HuH-7.5 (cell line): ENCODE data around the gene C1RL.
A peak's percentile ranks its signal among the peaks of the same experiment; 100 is the strongest.

ENCODE experiments used
- DNase-seq: peaks from one replicate; pipeline ENCODE4 v3.0.0; 2011; ENCODE audit warnings: low spot score

C1RL gene

DNA sequence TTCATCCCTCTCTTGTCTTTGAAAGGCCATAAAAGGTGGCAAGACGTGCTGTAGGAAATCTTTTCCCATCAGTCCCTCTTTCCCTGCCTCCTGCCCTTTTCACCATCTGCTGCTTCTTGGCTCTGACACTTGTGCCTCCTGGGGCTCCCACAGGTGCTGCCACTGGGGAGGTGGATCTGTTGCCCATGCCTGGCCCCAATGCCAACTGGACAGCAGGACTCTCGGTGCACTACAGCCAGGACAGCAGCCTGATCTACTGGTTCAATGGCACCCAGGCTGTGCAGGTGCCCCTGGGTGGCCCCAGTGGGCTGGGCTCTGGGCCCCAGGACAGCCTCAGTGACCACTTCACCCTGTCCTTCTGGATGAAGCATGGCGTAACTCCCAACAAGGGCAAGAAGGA, 27.7 kb upstream of the C1RL start:
- no peak for DNase-seq

DNA sequence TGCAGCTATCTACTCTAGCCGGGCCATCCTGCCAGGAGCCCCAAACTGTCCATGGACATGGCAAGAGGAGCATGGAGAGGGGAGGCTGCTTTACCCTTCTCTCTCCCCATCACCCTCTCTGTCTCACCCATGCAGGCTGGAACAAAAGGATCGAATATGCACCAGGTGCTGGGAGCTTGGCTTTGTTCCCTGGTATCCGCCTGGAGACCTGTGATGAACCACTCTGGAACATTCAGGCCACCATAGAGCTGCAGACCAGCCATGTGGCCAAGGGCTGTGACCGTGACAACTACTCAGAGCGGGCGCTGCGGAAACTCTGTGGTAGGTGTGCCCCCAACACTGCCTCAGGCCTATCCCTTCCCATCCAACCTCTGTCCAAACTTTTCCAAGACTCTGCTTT, 27.1 kb upstream of the C1RL start:
- no peak for DNase-seq

DNA sequence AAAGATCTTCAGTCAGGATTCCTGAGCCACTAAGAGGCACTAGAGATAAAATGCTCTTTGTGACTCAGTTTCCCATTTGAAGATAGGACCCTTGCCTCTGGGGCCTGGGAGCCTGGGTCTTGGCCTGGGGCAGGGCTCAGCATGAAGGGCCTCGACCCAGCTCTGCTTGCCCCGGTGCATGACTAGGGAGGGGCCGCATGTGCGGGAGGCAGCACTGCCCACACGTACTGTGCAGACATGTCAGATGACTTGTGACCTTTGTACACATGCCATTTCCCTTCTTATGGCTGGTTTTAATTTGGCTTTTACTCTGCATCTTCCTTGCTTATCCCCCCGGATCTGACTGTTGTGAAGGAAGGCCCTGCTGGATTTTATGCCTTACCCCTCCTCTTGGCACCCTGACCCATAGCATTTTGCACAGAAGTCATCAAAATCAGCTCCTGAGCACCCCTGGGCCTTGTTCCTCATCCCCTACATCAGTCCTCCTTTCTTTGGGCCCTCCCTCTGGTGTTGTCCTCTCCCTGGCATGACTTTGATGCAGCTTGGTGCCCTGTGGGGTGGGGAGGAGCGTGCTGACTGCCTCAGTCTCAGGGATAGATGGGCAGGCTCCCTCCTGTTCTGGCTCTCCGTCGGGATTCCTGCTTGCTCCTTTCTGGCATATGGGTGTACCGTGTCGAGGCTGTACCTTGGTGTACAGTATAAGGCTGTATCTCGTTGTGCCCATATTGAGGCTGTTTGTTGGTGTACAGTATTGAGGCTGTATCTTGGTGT, 25.6 kb upstream of the C1RL start:
- no peak for DNase-seq

DNA sequence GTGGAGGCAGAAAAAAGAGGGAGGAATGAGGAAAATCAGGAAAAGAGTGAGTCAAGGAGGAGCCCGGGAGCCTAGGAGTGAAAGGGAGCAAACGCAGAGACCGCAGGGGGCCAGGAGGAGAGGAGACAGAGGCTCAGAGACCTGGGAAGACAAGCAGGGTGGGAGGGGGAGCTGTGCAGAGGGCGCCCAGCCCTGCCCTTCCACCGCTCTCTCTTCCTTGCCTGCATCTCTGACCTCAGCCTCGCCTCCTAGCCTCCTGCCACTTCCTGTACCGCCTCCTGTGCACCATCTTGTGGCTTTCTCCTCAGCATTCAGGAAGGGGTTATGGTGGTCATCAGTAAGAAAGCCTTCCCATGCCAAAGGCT, 22.5 kb upstream of the C1RL start:
- no peak for DNase-seq

DNA sequence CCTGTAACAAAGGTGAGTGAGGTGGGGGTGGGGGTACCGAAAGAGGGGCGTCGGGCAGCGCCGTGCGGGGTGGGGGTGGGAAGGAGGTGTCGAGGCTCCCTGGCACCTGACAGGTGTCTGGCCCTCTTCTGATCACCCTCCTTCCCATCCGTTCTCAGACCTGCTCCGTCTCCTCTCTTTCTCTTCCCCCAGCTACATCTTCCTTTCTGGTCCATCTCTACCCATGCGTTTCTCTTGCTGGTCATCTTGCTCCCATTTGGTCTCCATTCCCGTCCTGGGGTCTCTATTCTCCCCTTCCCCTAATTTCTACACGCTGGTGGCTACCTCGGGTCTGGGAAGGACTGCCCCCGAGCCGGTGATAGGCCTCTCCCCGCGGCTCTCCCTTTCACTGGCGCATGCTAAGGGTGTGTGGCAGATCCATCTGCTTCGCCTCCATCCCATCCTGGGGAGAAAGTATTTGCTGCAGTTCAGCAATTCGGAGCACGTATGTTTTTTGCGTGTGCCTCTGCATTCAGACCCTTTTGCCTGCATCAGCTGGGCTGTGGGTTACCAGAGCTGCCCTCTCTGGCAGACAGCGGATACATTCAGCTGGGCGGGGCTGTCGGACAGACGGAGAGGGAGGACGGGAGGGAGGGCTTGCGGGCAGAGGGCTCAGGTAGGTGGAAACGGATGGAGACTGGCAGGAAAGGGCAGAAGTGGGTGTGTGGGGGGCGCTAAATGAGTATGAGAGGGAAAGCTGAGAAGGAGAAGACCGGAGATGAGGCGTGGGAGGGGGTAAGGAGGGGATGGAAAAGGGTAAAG, 21.9 kb upstream of the C1RL start:
- peak; percentile 74 for DNase-seq

DNA sequence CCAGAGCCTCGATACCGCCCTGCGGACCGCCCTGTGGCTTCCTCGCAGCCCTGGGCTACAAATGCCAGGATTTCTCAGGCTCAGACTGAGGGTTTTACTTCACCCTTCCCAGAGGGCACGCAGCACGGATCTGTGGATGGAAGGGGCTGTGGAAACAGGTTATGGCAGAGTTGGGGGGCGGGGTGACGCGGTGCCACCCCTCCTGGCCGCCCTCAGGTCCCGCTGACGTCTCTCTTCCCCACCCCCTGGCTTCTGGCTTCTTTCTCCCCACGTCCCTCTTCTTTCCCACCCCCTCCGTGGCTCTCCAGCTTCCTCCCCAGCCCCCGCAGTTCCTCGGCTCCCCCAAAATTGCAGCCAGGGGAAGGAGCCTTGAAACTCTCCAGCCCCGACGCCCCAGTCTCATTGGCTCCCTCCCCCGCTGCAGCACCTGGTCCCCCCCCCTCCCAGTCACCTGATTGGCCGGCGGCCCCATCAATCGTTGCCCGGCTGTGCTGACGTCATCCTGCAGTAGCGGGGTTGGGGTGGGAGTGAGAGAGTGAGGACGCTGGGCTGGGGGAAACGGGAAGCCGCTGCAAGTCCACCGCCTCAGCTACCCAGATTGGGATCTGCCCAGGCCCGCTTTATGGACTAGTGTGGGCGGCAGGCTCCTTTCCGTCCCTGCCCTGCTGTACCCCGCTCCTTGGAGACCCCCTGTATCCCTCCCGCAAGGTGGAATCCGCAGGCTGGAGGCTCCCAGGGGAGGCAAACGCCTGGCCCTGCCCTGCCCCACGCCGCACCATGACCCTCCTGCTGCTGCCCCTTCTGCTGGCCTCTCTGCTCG, 21.1 kb upstream of the C1RL start, which contains the start of gene CLSTN3:
TSS of gene CLSTN3 (plus strand) at position 500 of the 820 bp plus-strand sequence. CDS start at position 778, 278 bp downstream.
- peak; percentile 99 for DNase-seq

DNA sequence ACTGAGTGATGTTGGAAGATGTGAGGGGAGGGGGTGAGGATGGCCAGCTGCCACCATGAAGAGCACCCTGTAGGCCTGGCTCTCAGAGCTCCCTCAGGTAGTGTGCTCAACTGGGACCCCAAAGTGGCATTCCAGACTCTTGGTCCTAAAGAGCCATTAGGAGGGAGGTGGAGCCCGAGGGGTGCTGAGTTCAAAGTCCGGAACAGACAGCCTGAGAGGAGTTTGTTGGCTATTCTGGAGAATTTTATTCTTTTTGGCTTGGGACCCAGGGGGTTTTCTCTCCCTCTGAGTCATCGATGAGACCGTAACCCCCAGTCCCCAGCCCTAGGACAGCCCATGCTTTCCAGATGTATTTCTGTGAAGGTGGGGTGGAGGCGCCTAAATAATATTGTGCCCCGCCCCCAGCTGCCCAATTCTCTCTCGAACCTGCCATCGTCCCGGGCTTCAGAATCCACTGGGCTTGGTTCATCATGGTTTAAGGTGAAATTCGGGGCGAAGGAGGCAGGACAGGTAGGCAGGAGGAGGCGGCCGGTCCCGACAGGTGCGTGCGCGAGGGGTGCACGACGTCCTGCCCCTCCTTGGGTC, 20.4 kb upstream of the C1RL start:
- DNase-seq, result no peak

DNA sequence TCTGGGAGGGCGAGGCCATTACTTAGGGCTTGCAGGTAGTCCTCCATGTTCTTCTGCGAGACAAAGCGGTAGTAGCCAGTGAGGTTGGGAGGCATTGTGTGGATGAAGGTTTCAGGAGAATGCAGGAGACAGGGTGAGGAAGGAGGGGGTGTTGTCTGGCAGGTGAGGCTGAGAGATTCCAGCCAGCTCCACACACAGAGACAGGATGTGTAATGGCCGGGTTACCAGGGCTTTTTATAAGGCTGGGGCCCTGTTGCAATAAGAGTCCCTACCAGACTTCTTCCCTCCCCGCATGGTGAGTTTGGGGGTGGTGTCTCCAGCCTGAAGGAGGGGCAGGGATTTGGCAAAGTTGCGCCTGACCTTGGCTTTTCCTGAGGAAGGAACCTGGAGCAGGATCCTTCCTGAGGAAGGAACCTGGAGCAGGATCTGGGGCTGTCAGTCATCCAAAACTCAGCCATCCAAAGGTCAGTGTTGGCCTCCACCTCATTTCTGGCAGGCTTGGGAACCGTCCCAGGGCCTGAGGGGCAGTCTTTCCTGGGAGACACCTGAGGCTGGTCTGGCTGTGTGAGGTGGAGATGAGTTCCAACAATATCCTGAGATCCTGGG, 19.8 kb upstream of the C1RL start, which contains the start of gene RBP5:
TSS of gene RBP5 (minus strand) at position 209 of the 606 bp plus-strand sequence. CDS start at position 95, 114 bp downstream.
- no peak for DNase-seq

DNA sequence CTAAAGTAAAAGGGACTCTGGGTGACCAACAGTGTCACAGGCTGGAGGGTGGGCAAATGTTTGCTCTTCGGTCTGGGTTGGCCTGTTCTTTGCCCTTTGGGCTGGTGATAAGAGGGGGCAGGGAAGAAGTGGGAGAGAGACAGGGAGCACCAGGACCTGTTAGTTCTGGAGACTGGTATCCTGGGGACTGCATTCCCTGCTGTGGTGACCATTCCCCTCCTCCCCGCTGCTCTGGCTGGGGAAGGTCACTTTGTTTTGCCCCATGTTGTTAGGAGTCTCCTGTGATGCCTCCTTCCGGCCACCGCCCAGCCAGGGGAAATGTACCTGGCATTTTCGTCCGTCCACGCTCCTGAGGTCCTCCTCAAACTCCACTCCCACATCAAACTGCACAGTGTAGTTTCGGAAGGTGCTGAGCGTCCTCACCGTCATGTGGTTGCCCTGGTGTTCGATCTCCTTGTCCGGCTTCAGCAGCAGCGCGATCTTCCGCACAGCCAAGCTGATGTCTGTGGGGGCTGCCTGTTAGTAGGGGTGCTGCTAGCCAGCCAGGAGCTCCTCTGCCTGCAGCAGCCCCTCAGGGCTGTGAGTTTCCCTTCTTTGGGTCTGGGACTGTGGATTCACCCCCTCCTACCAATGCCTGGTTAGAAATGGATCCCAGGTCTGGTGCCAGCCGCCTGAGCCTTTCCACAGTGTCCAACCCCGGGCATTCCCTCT, 19.1 kb upstream of the C1RL start:
- no peak for DNase-seq

DNA sequence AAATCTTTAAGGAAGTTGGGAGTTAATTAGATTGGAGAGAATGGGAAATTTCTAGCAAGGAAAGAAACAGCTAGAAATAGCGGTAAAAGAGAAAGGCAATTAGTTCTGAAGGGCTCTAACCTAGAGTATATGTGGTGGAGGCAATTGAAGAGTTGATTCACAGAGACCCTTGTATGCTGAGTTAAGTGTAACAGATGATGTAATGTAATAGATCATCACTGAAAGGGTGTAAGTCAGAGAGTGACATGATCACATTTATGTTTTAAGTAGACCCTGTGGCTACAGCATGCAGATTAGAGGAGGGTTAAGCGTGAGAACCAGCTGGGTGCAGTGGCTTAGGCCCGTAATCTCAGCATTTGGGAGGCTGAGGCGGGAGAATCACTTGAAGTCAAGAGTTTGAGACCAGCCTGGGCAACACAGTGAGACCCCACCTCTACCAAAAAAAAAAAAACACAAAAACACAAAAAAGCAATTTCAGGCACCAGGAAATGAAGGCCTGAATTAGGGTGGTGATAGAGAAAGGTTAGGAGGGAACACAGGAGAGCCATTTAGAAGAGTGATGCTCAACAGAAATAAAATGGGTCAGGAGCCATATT, 16.7 kb upstream of the C1RL start:
- DNase-seq, result no peak

DNA sequence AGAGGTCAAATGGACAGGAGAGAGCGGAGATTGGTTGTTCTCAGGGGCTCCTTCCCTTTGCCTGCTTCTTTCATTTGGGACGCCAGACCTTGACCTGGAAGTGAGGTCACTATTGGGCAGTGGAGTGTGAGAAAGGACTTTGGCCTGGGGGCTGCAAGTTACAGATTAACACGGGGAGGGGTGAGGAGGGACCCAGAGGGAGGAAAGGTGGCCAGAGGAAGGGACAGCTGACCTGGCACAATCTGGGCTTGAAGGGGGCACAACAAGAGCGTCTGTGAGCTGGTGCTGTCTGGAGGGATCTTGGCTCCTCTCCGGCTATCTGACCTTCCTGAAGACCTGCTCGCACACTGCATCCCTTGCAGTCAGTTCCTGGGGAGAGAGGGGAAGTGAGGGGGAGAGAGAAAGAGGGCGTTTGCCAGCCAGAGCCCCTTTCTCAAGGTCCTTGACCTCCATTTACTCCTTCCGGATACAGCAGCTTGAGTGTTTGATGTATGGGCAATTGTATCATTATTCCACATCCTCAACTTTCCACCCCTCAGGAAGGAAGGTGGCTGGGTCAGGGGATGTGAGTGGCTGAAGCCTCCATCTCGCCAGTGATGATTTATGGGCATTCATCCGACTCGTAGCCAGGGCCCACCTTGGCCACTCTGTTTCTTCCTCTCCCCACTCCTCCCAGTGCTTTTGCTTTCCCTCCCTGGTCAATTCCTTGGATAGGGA, 14.9 kb upstream of the C1RL start:
- DNase-seq, result peak; percentile 70

DNA sequence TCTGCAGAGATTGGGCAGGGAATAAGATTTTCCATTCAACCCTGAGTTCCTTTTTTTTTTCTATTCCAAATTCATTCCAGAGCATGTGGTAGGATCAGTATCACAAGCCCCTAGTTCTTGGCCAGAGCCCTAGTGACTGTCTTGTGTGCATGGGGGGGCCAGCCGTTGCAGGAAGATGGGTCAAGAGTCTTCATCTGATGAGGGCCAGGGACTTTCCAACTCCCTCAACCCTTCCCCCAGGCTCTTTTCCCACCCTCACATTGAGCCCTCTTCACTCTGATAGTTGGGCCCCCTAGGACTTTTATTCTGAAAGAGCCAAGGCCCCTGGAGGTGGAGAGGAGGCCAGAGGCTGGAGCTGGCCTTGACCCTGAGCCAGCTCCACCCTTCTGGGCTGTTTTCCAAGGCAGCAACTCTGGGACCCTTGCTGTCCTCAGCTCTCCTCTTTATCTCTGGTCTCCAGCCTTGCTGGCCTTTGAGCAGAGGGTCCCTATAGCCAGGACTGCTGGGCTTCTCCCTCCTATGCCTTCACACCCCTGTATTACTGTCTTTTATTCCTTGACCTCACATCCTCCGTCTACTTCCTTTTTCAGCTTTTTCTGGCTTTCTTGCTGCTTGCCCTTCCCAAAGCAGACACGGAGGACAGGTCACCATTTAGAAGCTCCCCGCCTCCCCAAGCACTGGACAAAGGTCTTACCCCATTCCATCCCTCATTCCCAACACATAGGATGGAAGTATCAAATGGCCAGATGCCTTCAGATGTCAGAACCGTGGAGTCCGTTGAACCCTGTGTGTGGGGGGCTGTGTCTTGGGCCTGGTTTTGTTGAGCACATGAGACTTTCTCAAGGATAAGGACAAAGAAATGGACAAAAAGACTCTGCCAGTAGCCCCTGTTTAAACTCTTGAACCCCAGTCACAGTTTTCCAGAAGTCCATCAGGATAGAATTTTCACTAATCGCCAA, 14.1 kb upstream of the C1RL start:
- DNase-seq, result no peak

DNA sequence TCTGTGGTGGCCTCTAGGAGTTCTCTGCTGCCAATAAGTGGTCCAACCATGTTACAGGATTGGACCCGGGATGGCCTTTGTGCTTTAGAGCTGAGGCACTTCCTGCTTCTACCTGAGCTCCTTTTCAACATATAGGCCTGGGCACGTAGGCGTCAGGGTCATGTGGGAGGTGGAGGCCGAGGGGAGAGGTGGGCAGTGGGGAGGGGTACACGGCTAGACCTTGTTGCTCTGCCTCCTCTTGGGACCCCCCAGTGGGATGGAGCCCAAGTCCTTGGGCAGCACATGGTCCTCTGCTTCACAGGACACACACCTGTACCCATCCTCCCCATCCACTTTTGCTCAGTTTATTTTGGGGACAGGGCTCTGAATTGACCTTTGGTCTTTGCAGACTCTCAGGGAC, 12.3 kb upstream of the C1RL start:
- DNase-seq, result no peak

DNA sequence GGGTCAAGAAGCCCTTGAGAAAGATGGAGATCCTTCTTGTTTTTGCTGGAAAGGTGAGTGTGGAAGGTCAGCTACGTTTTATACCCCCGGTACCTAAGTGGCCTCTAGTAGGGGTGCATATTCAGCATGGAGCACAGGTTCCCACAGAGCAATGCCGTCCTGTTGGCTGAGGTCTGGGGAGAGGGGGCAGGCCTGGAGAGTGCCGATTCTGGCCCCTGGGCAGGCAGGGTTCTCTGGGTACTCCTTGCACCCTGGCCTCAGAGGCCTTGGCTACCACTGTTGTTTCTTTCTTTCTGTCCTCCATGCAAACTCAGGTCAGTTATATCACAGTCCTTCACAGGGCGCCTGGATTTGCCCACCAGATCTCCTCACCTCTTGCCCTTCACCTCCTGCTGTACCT, 11.2 kb upstream of the C1RL start:
- no peak for DNase-seq

DNA sequence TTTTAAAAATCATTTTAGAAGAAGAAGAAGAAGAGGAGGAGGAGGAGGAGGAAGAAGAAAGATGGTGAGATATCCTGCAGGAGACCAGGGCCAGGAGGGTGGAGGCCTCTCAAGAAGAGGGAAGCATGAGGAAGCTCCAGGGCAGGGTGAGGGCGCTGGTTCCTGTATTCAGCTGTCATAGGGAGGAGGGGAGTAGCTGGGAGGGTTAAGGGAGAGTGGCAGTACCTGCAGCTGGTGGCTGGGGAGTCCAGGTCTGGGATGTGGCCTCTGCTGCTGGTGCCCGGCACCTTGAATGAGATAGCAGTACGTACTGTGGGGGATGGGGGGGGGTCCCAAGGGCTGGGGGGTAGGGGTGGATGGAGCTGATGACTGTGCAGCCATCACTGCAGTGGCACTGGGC, 9.9 kb upstream of the C1RL start:
- no peak for DNase-seq

DNA sequence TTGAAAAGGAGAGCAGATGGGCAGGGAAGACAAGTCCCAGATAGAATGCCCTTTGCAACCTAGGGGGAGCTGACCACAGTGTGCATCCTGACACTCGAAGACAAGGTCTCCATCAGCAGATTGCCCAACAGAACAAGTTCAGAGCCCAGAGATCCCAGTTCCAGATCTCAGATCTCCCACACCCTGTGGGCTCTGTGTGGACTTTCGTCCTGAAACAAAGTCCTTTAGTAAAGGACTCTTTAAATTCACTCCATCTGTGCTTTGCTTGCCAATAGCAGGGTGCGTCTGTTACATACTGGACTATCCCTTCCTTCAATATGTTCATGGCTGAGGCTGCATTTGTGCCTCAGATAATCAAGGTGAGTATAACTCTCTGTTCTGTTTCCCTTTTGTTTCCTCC, 8.7 kb upstream of the C1RL start:
- no peak for DNase-seq

DNA sequence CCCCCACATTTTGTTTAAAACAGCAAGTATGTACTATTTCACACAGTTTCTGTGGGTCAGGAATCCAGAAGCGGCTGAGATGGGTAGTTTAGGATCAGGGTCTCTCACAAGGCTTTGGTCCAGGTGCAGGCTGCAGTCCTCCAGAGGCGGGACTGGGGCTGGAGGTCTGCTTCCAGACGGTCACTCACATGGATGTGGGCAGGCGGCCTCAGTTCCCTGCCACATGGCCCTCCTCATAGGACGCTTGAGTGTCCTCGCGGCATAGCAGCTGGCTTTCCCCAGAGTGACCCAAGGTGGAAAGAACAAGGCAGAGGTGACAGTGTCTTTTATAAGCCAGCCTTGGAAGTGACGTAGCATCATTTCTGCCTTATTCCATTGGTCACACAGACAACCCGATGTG, 7.9 kb upstream of the C1RL start:
- no peak for DNase-seq

DNA sequence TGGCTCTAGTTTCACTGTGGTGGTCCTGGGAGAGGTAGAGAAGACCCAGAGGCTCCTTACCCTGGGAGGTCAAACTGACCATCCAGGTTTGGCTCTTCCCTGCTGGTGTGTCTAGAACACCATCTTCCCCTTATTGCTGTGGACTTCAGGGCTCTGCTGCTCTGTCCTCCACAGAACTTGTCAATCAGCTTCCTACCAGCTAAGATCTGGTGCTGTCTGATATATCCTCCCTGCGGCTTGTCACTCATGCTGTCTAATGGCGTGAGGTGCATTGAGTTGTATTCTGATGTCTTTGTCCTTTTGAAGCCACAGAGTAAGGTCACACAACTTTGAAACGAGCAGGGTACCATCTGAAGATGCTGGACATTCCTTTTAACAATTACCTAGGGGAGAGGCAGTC, 7.2 kb upstream of the C1RL start:
- DNase-seq, result no peak

DNA sequence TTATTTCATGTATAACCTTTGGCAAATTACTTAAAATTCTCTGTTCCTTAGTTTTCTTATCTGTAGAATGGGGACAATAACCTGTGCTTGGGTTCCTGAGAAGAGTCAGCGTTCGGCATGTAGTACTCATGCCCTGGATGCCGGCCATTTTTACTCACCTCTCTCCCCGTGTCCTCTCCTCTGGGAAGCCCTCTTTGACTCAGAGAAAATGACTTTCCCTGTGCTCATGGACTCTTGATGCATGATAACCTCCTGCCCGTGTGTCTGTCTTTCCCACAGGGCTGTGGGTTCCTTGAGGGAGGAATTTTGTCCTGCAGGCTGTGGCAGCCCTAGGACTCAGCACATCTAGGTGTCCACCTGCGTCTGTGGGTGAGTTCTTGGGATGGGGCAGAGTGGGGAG, 5.8 kb upstream of the C1RL start:
- no peak for DNase-seq
